Stimulated activated naive CD8-positive, alpha-beta T cell treated with anti-CD3 and anti-CD28 coated beads, Interleukin-15, amount 100 ng/mL, for 72 hours (primary cell): ENCODE results near the gene EIF2S2.

Experiments used
- ATAC-seq: fragments of 150-1000 bp; cut with Tn5 transposase; 2 replicates; pipeline ENCODE4 v1.10.0; 2021; ENCODE audit warnings: mild to moderate bottlenecking, moderate library complexity
- DNase-seq, 2 donors: peaks; one replicate each; pipeline ENCODE4 v3.0.0; 2021 to 2022
- H3K27ac Mint-ChIP-seq, 2 donors: one replicate each; pipeline ENCODE4 v1.8.0; 2022; ENCODE audit warnings: mild to moderate bottlenecking in 2 of 2, mixed read lengths in 2 of 2, moderate library complexity in 2 of 2
- H3K27me3 Mint-ChIP-seq: one replicate; pipeline ENCODE4 v1.8.0; 2022; ENCODE audit warnings: mixed read lengths
- H3K4me1 Mint-ChIP-seq: one replicate; pipeline ENCODE4 v1.8.0; 2022; ENCODE audit warnings: mild to moderate bottlenecking, mixed read lengths
- H3K4me3 Mint-ChIP-seq, 2 donors: one replicate each; pipeline ENCODE4 v1.8.0; 2022; ENCODE audit warnings: mild to moderate bottlenecking in 2 of 2, mixed read lengths in 2 of 2, moderate library complexity in 1 of 2
- H3K9me3 Mint-ChIP-seq, 2 donors: one replicate each; pipeline ENCODE4 v1.8.0; 2022; ENCODE audit warnings: mixed read lengths in 2 of 2

EIF2S2 gene

GRCh38 chr20:34083781-34084180 is 28.3 kb downstream of the EIF2S2 start:
- Mint-ChIP-seq H3K9me3 (no peaks in the 10 kb centered on the region), H3K27me3 (no peaks in the 10 kb centered on the region), H3K4me3 (no peak overlapping the region), H3K27ac (peak overlapping the region; percentile 21 to 70), H3K4me1 (peaks cover 10% of the 10 kb centered on the region)
- ATAC-seq (no peak), DNase-seq (no peak)

- Mint-ChIP-seq H3K27me3 (no peaks in the 10 kb centered on the region), H3K4me3 (no peak overlapping the region), H3K4me1 (peaks cover 4% of the 10 kb centered on the region), H3K9me3 (no peaks in the 10 kb centered on the region), H3K27ac (no peak overlapping the region)
- no peak for DNase-seq
- no peak for ATAC-seq
These were observed 28.9 kb downstream of the EIF2S2 start for GRCh38 chr20:34083137-34083536.

- ATAC-seq = no peak
- Mint-ChIP-seq H3K27ac (peak overlapping the region in 1 of 2 donors; percentile 22), H3K9me3 (no peaks in the 10 kb centered on the region), H3K4me1 (no peaks in the 10 kb centered on the region), H3K27me3 (no peaks in the 10 kb centered on the region), H3K4me3 (no peak overlapping the region)
- DNase-seq = no peak
These were observed 29.7 kb downstream of the EIF2S2 start for GRCh38 chr20:34082232-34082887.

- DNase-seq (no peak), ATAC-seq (no peak)
- no peaks in the 10 kb centered on the region for H3K27me3 Mint-ChIP-seq
- H3K4me1 Mint-ChIP-seq = no peaks in the 10 kb centered on the region
- no peaks in the 10 kb centered on the region for H3K9me3 Mint-ChIP-seq
- no peak overlapping the region for H3K27ac Mint-ChIP-seq
- no peak overlapping the region for H3K4me3 Mint-ChIP-seq
These were observed 32.2 kb downstream of the EIF2S2 start for GRCh38 chr20:34079818-34080217.

GRCh38 chr20:34078540-34078939 is 33.5 kb downstream of the EIF2S2 start:
- peak overlapping the region in 1 of 2 donors; percentile 48 for H3K27ac Mint-ChIP-seq
- H3K9me3 Mint-ChIP-seq = no peaks in the 10 kb centered on the region

GRCh38 chr20:34076952-34077351 is 35.1 kb downstream of the EIF2S2 start:
- peaks cover 18% of the 10 kb centered on the region for H3K4me1 Mint-ChIP-seq
- H3K4me3 Mint-ChIP-seq = no peak overlapping the region
- ATAC-seq (no peak), DNase-seq (no peak)
- H3K27me3 Mint-ChIP-seq = no peaks in the 10 kb centered on the region
- H3K9me3 Mint-ChIP-seq = no peaks in the 10 kb centered on the region
- peak overlapping the region; percentile 70 to 85 for H3K27ac Mint-ChIP-seq

More at GRCh38 chr20:34078540-34078939, 33.5 kb downstream of the EIF2S2 start:
- peaks cover 12% of the 10 kb centered on the region for H3K4me1 Mint-ChIP-seq
- ATAC-seq (no peak), DNase-seq (no peak)
- no peaks in the 10 kb centered on the region for H3K27me3 Mint-ChIP-seq
- no peak overlapping the region for H3K4me3 Mint-ChIP-seq

GRCh38 chr20:34075647-34076046 is 36.4 kb downstream of the EIF2S2 start:
- Mint-ChIP-seq H3K27ac (peak overlapping the region in 1 of 2 donors; percentile 16), H3K4me1 (peaks cover 18% of the 10 kb centered on the region), H3K4me3 (no peak overlapping the region), H3K9me3 (no peaks in the 10 kb centered on the region), H3K27me3 (no peaks in the 10 kb centered on the region)
- DNase-seq = no peak
- no peak for ATAC-seq

- Mint-ChIP-seq H3K4me1 (peaks cover 27% of the 10 kb centered on the region), H3K27ac (peak overlapping the region in 1 of 2 donors; percentile 69), H3K27me3 (no peaks in the 10 kb centered on the region), H3K9me3 (no peaks in the 10 kb centered on the region), H3K4me3 (no peak overlapping the region)
- DNase-seq (no peak), ATAC-seq (peak; percentile 82)
These were observed 37.8 kb downstream of the EIF2S2 start for GRCh38 chr20:34074101-34074760.

GRCh38 chr20:34072778-34073177 is 39.3 kb downstream of the EIF2S2 start:
- Mint-ChIP-seq H3K27me3 (no peaks in the 10 kb centered on the region), H3K27ac (peak overlapping the region; percentile 9 to 83), H3K4me3 (no peak overlapping the region), H3K9me3 (no peaks in the 10 kb centered on the region), H3K4me1 (peaks cover 40% of the 10 kb centered on the region)
- no peak for ATAC-seq
- no peak for DNase-seq

GRCh38 chr20:34072076-34072475 is 40.0 kb downstream of the EIF2S2 start:
- DNase-seq (no peak), ATAC-seq (no peak)
- Mint-ChIP-seq H3K27ac (no peak overlapping the region), H3K4me1 (peaks cover 44% of the 10 kb centered on the region), H3K4me3 (no peak overlapping the region), H3K27me3 (no peaks in the 10 kb centered on the region), H3K9me3 (no peaks in the 10 kb centered on the region)

- H3K27me3 Mint-ChIP-seq = no peaks in the 10 kb centered on the region
- no peak overlapping the region for H3K4me3 Mint-ChIP-seq
- no peak for ATAC-seq
- no peak for DNase-seq
- H3K9me3 Mint-ChIP-seq = no peaks in the 10 kb centered on the region
- H3K27ac Mint-ChIP-seq = no peak overlapping the region
- peaks cover 44% of the 10 kb centered on the region for H3K4me1 Mint-ChIP-seq
These were observed 41.2 kb downstream of the EIF2S2 start for GRCh38 chr20:34070859-34071258.

GRCh38 chr20:34070079-34070439 is 42.0 kb downstream of the EIF2S2 start:
- H3K4me3 Mint-ChIP-seq = no peak overlapping the region
- ATAC-seq (no peak), DNase-seq (no peak)
- H3K9me3 Mint-ChIP-seq = no peaks in the 10 kb centered on the region
- peaks cover 44% of the 10 kb centered on the region for H3K4me1 Mint-ChIP-seq
- H3K27me3 Mint-ChIP-seq = no peaks in the 10 kb centered on the region
- H3K27ac Mint-ChIP-seq = no peak overlapping the region

- peak; percentile 21 to 42 for DNase-seq
- Mint-ChIP-seq H3K4me1 (peaks cover 46% of the 10 kb centered on the region), H3K27ac (peak overlapping the region in 1 of 2 donors; percentile 69), H3K4me3 (no peak overlapping the region), H3K9me3 (no peaks in the 10 kb centered on the region), H3K27me3 (no peaks in the 10 kb centered on the region)
- ATAC-seq = peak; percentile 93
These were observed 42.5 kb downstream of the EIF2S2 start for GRCh38 chr20:34069341-34070078.

- Mint-ChIP-seq H3K4me1 (peaks cover 39% of the 10 kb centered on the region), H3K27me3 (no peaks in the 10 kb centered on the region)
These were observed 44.0 kb downstream of the EIF2S2 start for GRCh38 chr20:34068001-34068400.

GRCh38 chr20:34066476-34067090 is 45.5 kb downstream of the EIF2S2 start:
- Mint-ChIP-seq H3K9me3 (no peaks in the 10 kb centered on the region), H3K4me3 (no peak overlapping the region), H3K27me3 (no peaks in the 10 kb centered on the region), H3K4me1 (peaks cover 52% of the 10 kb centered on the region), H3K27ac (peak overlapping the region; percentile 29 to 50)
- ATAC-seq (no peak), DNase-seq (no peak)

More at GRCh38 chr20:34068001-34068400, 44.0 kb downstream of the EIF2S2 start:
- DNase-seq = no peak
- no peaks in the 10 kb centered on the region for H3K9me3 Mint-ChIP-seq
- no peak for ATAC-seq
- no peak overlapping the region for H3K4me3 Mint-ChIP-seq
- peak overlapping the region; percentile 23 to 60 for H3K27ac Mint-ChIP-seq

- Mint-ChIP-seq H3K27ac (no peak overlapping the region), H3K4me1 (peaks cover 63% of the 10 kb centered on the region), H3K27me3 (no peaks in the 10 kb centered on the region), H3K4me3 (no peak overlapping the region), H3K9me3 (no peaks in the 10 kb centered on the region)
- ATAC-seq (no peak), DNase-seq (no peak)
These were observed 46.8 kb downstream of the EIF2S2 start for GRCh38 chr20:34065260-34065659.
